CD4-positive, alpha-beta memory T cell (primary cell): ENCODE results near the gene NSG2. TPM values are rescaled to one million over a fixed set of nuclear protein-coding genes. Genes with fewer than 3 reads are reported as not detected.

ENCODE experiments used
- CTCF ChIA-PET: fragments of 350-600 bp; sonication (Branson Sonifier 250); formaldehyde crosslinking; loops from one replicate; lab custom pipeline; 2021; ENCODE audit warnings: inconsistent platforms; ENCODE audit not compliant: partially characterized antibody; lab: Charles Lee
- POLR2A ChIA-PET: fragments of 350-600 bp; sonication (Branson Sonifier 250); formaldehyde crosslinking; loops from one replicate; lab custom pipeline; 2021; ENCODE audit not compliant: partially characterized antibody; lab: Charles Lee
- DNase-seq, 5 donors: peaks; one replicate each; pipeline versions ENCODE4 v3.0.0 to v3.0.0-alpha.2; 2020 to 2022; ENCODE audit warnings: mixed read lengths in 1 of 5
- H3K27ac ChIP-seq: one replicate; pipeline ENCODE4 v1.7.0; 2013; ENCODE audit warnings: low read depth, low read length
- H3K27me3 ChIP-seq: 2 replicates; pipeline ENCODE4 v1.7.0; 2013; ENCODE audit warnings: mild to moderate bottlenecking, low read length, moderate library complexity; ENCODE audit not compliant: insufficient read depth
- H3K36me3 ChIP-seq: 2 replicates; pipeline ENCODE4 v1.7.0; 2013; ENCODE audit warnings: mild to moderate bottlenecking, low read length, moderate library complexity; ENCODE audit not compliant: insufficient read depth
- H3K4me1 ChIP-seq: 2 replicates; pipeline ENCODE4 v1.7.0; 2013; ENCODE audit warnings: mild to moderate bottlenecking, low read length, moderate library complexity; ENCODE audit not compliant: insufficient read depth
- H3K4me3 ChIP-seq, 2 donors: one replicate each; pipeline ENCODE4 v1.7.0; 2013; ENCODE audit warnings: low read length in 2 of 2, mild to moderate bottlenecking in 1 of 2
- H3K9me3 ChIP-seq, 2 donors: one replicate each; pipeline ENCODE4 v1.7.0; 2013; ENCODE audit warnings: low read length in 2 of 2, control low read depth in 1 of 2; ENCODE audit not compliant: control insufficient read depth in 1 of 2
- H3K27ac Mint-ChIP-seq, 7 donors: one replicate each; pipeline ENCODE4 v1.8.0; 2020 to 2021; ENCODE audit warnings: mixed read lengths in 7 of 7, mild to moderate bottlenecking in 6 of 7, inconsistent platforms in 3 of 7, moderate library complexity in 3 of 7
- H3K27me3 Mint-ChIP-seq, 2 donors: one replicate each; pipeline ENCODE4 v1.8.0; 2020 to 2021; ENCODE audit warnings: mixed read lengths in 2 of 2
- H3K36me3 Mint-ChIP-seq, 2 donors: one replicate each; pipeline ENCODE4 v1.8.0; 2020 to 2021; ENCODE audit warnings: mixed read lengths in 2 of 2, inconsistent platforms in 1 of 2, mild to moderate bottlenecking in 1 of 2
- H3K4me1 Mint-ChIP-seq, 4 donors: one replicate each; pipeline ENCODE4 v1.8.0; 2020 to 2021; ENCODE audit warnings: mixed read lengths in 4 of 4, mild to moderate bottlenecking in 1 of 4
- H3K4me3 Mint-ChIP-seq, 8 donors: one replicate each; pipeline ENCODE4 v1.8.0; 2020 to 2021; ENCODE audit warnings: mixed read lengths in 8 of 8, mild to moderate bottlenecking in 7 of 8, moderate library complexity in 6 of 8, inconsistent platforms in 3 of 8
- H3K9me3 Mint-ChIP-seq, 8 donors: one replicate each; pipeline ENCODE4 v1.8.0; 2020 to 2021; ENCODE audit warnings: mixed read lengths in 8 of 8, mild to moderate bottlenecking in 5 of 8, inconsistent platforms in 3 of 8, moderate library complexity in 1 of 8
- intact Hi-C: fragments of 100-400 bp; cut with micrococcal nuclease; formaldehyde crosslinking; loops from one replicate; pipeline ENCODE4 v1.15.1; 2023
- polyA plus RNA-seq, 2 donors: library from polyadenylated mRNA; unstranded; fragments of 300-500 nt; fragmentation: Illumina TruSeq; gene quantifications; one replicate each; pipeline ENCODE4 v1.2.3, GENCODE V29; 2021
- total RNA-seq, 2 experiments: library from RNA; stranded (reverse); gene quantifications; one replicate each; pipeline ENCODE4 v1.2.3, GENCODE V29; 2021

The NSG2 gene
- total and polyA plus RNA-seq, 4 experiments from 2014 or later = not detected

DNA sequence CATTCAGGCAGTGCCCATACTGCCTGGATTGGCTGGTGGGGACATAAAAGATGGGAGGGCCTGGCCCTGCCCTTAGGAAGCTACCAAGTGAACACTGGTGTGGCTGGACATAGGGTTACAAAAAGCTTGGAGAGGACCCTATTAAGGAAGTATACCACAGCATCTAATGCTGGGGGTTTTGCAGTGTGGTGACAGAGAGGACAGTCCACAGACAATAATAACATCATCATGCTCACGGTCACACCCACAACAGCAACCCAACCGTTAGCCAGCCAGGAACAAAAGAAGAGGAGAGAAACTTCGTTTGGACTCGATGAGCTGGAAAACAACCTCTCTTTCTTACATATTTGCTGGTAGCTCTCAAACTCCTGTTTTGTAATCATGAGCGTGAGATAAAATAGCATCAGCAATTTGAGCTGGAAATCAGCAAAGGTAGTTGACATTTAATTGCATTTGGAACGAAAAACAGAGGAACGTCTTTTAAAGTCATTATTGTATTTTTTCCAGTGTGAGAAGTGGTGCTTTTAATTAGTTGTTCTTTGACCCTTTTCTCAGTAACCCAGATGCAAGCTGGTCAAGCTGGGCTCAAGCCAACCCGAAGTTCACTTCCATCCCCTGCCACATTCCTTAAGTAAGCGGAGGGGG lies 73.4 kb downstream of the NSG2 start:
- intact Hi-C loops = no loop called here
- no peaks in the 10 kb centered on the region for H3K27me3 ChIP-seq
- no peak overlapping the region for H3K4me3 Mint-ChIP-seq
- H3K27ac ChIP-seq = no peak overlapping the region
- H3K36me3 ChIP-seq = no peaks in the 10 kb centered on the region
- DNase-seq = no peak
- no peak overlapping the region for H3K4me3 ChIP-seq
- no peaks in the 10 kb centered on the region for H3K4me1 ChIP-seq
- H3K9me3 Mint-ChIP-seq = peaks cover 0 to 6% (median 0%) of the 10 kb centered on the region in 8 donors
- H3K36me3 Mint-ChIP-seq = no peaks in the 10 kb centered on the region
- CTCF ChIA-PET = no interaction called here
- H3K27ac Mint-ChIP-seq = no peak overlapping the region
- no peaks in the 10 kb centered on the region for H3K4me1 Mint-ChIP-seq
- H3K9me3 ChIP-seq = no peaks in the 10 kb centered on the region
- POLR2A ChIA-PET = no interaction called here
- H3K27me3 Mint-ChIP-seq = peaks cover 4 to 5% of the 10 kb centered on the region in 2 donors

- Mint-ChIP-seq H3K4me3 (no peak overlapping the region), H3K27me3 (peaks cover 4 to 5% of the 10 kb centered on the region in 2 donors), H3K27ac (no peak overlapping the region), H3K9me3 (peaks cover 0 to 6% (median 0%) of the 10 kb centered on the region in 8 donors), H3K4me1 (no peaks in the 10 kb centered on the region), H3K36me3 (no peaks in the 10 kb centered on the region)
- no peak overlapping the region for H3K27ac ChIP-seq
- ChIA-PET POLR2A (no interaction called here), CTCF (no interaction called here)
- intact Hi-C loops = no loop called here
- H3K27me3 ChIP-seq = no peaks in the 10 kb centered on the region
- H3K9me3 ChIP-seq = no peaks in the 10 kb centered on the region
- no peak overlapping the region for H3K4me3 ChIP-seq
- DNase-seq = no peak
- no peaks in the 10 kb centered on the region for H3K4me1 ChIP-seq
- no peaks in the 10 kb centered on the region for H3K36me3 ChIP-seq
Measured at GRCh38 chr5:174119468-174119881, 74.0 kb downstream of the NSG2 start.

DNA sequence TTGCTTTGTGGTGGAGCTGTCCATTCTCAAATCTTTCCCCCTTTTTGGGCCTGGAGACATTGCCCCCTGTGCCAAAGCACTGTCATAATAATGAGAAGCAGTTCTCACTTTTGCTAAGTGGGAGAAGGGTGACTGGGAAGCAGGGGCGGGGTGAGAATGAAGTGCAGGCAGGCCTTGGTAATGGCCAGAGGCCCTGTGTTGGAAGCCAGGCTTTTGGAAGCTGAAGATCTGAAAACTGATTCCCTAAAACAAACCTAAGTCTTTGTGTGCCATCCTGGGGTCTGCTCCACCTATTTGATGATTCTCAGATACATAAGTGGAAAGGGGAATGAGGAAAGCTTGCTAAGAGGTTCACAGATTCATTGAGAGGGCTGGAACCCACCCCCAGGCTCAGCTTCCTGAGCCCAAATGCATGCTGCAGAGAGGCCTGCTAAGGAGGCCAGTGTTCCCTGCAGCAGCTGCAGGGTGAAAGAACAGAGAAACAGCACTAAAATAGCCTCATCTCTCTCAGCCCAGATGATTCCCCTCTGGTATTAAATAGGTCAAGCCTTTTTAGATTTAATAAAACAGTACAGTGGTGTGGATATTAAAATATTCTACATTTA lies 75.0 kb downstream of the NSG2 start:
- Histone ChIP-seq H3K4me1 (no peaks in the 10 kb centered on the region), H3K27me3 (no peaks in the 10 kb centered on the region), H3K36me3 (no peaks in the 10 kb centered on the region), H3K4me3 (no peak overlapping the region), H3K27ac (no peak overlapping the region), H3K9me3 (no peaks in the 10 kb centered on the region)
- Mint-ChIP-seq H3K27ac (no peak overlapping the region), H3K27me3 (peaks cover 2 to 3% of the 10 kb centered on the region in 2 donors), H3K9me3 (peaks cover 0 to 11% (median 2%) of the 10 kb centered on the region in 8 donors), H3K4me1 (no peaks in the 10 kb centered on the region), H3K4me3 (no peak overlapping the region), H3K36me3 (no peaks in the 10 kb centered on the region)
- ChIA-PET POLR2A (no interaction called here), CTCF (no interaction called here)
- intact Hi-C loops = no loop called here
- no peak for DNase-seq

- ChIA-PET CTCF (no interaction called here), POLR2A (no interaction called here)
- no peaks in the 10 kb centered on the region for H3K36me3 Mint-ChIP-seq
- no peaks in the 10 kb centered on the region for H3K4me1 Mint-ChIP-seq
- Histone ChIP-seq H3K4me1 (no peaks in the 10 kb centered on the region), H3K9me3 (no peaks in the 10 kb centered on the region), H3K36me3 (no peaks in the 10 kb centered on the region), H3K4me3 (no peak overlapping the region), H3K27ac (no peak overlapping the region), H3K27me3 (no peaks in the 10 kb centered on the region)
- H3K27me3 Mint-ChIP-seq = no peaks in the 10 kb centered on the region
- no peak overlapping the region for H3K4me3 Mint-ChIP-seq
- intact Hi-C loops = no loop called here
- H3K27ac Mint-ChIP-seq = no peak overlapping the region
- no peak for DNase-seq
- H3K9me3 Mint-ChIP-seq = peaks cover 0 to 7% (median 3%) of the 10 kb centered on the region in 8 donors
Measured at GRCh38 chr5:174134545-174134944, 89.0 kb downstream of the NSG2 start.

DNA sequence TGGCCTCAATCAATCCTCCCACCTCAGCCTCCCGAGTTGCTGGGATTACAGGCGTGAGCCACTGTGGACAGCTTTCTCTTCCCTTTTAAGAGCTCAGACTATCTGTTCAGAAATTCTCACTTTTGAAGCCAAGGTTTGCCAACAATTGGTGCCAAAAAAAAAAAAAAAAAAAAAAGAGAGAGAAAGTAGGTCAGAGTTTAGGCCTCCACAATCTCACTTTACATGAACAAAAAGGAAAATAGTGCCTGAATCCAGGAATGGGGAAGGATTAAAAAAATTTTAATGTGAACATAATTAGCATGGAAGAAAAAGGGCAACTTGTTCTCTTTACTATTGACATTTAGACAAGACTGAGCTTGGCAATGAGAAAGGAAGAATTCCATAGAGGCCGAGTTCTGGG lies 94.1 kb downstream of the NSG2 start:
- intact Hi-C loops = no loop called here
- peaks cover 0 to 4% of the 10 kb centered on the region in 2 donors for H3K27me3 Mint-ChIP-seq
- no peak overlapping the region for H3K4me3 Mint-ChIP-seq

DNA sequence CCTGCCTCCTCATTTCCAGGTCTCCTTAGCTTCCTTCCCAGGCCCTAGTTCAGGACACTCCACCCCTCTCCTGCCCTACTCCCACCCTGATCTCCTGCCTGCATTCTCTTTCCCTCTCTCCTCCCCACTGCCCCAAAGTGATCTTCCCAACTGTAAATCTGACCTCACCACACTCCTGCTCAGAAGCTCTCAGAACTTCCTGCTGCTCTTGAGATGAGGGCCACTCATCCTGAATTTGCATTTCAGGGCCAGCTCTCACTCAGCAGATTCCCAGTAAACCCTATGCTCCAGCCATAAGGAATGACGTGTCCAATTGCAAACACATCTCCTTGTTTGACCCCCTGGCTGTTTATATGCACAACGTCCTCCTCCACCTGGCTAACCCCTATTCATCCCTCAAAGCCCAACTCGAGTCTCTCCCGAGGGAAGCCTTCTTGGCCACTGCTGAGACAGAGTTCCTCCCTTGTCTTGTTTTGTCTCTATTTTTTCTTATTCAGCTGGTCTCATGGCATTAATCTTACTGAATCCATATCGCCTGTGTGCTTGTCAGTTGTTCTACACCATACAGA lies 95.0 kb downstream of the NSG2 start:
- no peaks in the 10 kb centered on the region for H3K4me1 ChIP-seq
- H3K36me3 ChIP-seq = no peaks in the 10 kb centered on the region
- Mint-ChIP-seq H3K4me1 (no peaks in the 10 kb centered on the region), H3K36me3 (no peaks in the 10 kb centered on the region), H3K4me3 (no peak overlapping the region), H3K9me3 (peaks cover 0 to 4% (median 0%) of the 10 kb centered on the region in 8 donors), H3K27ac (no peak overlapping the region), H3K27me3 (peaks cover 0 to 4% of the 10 kb centered on the region in 2 donors)
- no peaks in the 10 kb centered on the region for H3K9me3 ChIP-seq
- no peak overlapping the region for H3K4me3 ChIP-seq
- POLR2A ChIA-PET = no interaction called here
- no peak overlapping the region for H3K27ac ChIP-seq
- intact Hi-C loops = no loop called here
- no peak for DNase-seq
- CTCF ChIA-PET = no interaction called here
- H3K27me3 ChIP-seq = no peaks in the 10 kb centered on the region

More for the DNA sequence above, 94.1 kb downstream of the NSG2 start:
- H3K27me3 ChIP-seq = no peaks in the 10 kb centered on the region
- H3K9me3 Mint-ChIP-seq = peaks cover 0 to 4% (median 0%) of the 10 kb centered on the region in 8 donors
- H3K9me3 ChIP-seq = no peaks in the 10 kb centered on the region
- H3K4me1 Mint-ChIP-seq = no peaks in the 10 kb centered on the region
- no peak overlapping the region for H3K27ac ChIP-seq
- no peaks in the 10 kb centered on the region for H3K36me3 ChIP-seq
- H3K36me3 Mint-ChIP-seq = no peaks in the 10 kb centered on the region
- ChIA-PET POLR2A (no interaction called here), CTCF (interaction anchor here (0.7 kb wide), 1 partner anchor 103 kb away, joined by 4 read pairs; no protein-coding TSS in a partner anchor)
- H3K4me1 ChIP-seq = no peaks in the 10 kb centered on the region
- no peak for DNase-seq
- H3K27ac Mint-ChIP-seq = no peak overlapping the region
- no peak overlapping the region for H3K4me3 ChIP-seq

DNA sequence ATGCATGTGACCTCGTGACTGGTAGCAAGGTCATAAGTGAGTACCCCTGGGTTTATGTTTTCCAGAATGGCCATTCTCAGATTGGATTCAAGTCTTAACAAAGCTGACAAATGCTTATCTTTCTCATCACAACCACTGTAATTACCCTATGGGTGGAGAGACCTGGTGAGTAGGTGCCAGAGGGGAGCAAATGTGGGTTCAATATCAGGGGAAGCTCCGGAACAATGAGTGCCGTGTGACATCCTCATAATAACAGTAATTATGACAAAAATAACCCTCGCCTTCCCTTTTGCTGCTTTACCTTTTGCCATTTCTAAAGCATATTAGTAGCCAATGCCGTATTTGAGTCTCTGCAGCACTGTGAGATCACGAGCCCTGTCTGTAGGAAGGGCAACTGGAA lies 95.9 kb downstream of the NSG2 start:
- no peak for DNase-seq
- H3K4me1 Mint-ChIP-seq = no peaks in the 10 kb centered on the region
- no peak overlapping the region for H3K4me3 Mint-ChIP-seq
- H3K27ac Mint-ChIP-seq = no peak overlapping the region
- intact Hi-C loops = no loop called here
- Histone ChIP-seq H3K4me3 (no peak overlapping the region), H3K4me1 (no peaks in the 10 kb centered on the region), H3K36me3 (no peaks in the 10 kb centered on the region), H3K27me3 (no peaks in the 10 kb centered on the region), H3K27ac (no peak overlapping the region), H3K9me3 (no peaks in the 10 kb centered on the region)
- H3K9me3 Mint-ChIP-seq = peaks cover 0 to 4% (median 0%) of the 10 kb centered on the region in 8 donors
- ChIA-PET POLR2A (no interaction called here), CTCF (no interaction called here)
- peaks cover 0 to 4% of the 10 kb centered on the region in 2 donors for H3K27me3 Mint-ChIP-seq
- no peaks in the 10 kb centered on the region for H3K36me3 Mint-ChIP-seq
